Measurements from ENCODE around the gene KCNK3.

The KCNK3 gene

GRCh38 chr2:26668041-26668440 is 24.5 kb upstream of the KCNK3 start:
- DNase-seq = no peak

GRCh38 chr2:26668856-26669750 is 23.4 kb upstream of the KCNK3 start:
- no peak for DNase-seq

GRCh38 chr2:26670171-26670570 is 22.4 kb upstream of the KCNK3 start:
- no peak for DNase-seq

GRCh38 chr2:26670931-26671460 is 21.5 kb upstream of the KCNK3 start:
- no peak for DNase-seq

GRCh38 chr2:26671691-26672090 is 20.8 kb upstream of the KCNK3 start:
- no peak for DNase-seq

GRCh38 chr2:26672112-26672817 is 20.3 kb upstream of the KCNK3 start:
- DNase-seq = no peak

- DNase-seq = no peak
These were observed 19.6 kb upstream of the KCNK3 start for GRCh38 chr2:26672818-26673393.

- no peak for DNase-seq
These were observed 18.3 kb upstream of the KCNK3 start for GRCh38 chr2:26674002-26674751.

- DNase-seq = no peak
These were observed 17.8 kb upstream of the KCNK3 start for GRCh38 chr2:26674771-26675170.

GRCh38 chr2:26675651-26676255 is 16.8 kb upstream of the KCNK3 start:
- no peak for DNase-seq

- DNase-seq = no peak
These were observed 14.5 kb upstream of the KCNK3 start for GRCh38 chr2:26678035-26678434.

GRCh38 chr2:26679867-26680266 is 12.7 kb upstream of the KCNK3 start:
- no peak for DNase-seq

- no peak for DNase-seq
These were observed 10.9 kb upstream of the KCNK3 start for GRCh38 chr2:26681656-26682055.

- DNase-seq = no peak
These were observed 10.4 kb upstream of the KCNK3 start for GRCh38 chr2:26682155-26682554.

GRCh38 chr2:26683583-26683982 is 8.9 kb upstream of the KCNK3 start:
- no peak for DNase-seq

- no peak for DNase-seq
These were observed 7.2 kb upstream of the KCNK3 start for GRCh38 chr2:26685341-26685740.

GRCh38 chr2:26685989-26686839 is 6.3 kb upstream of the KCNK3 start:
- DNase-seq = no peak

GRCh38 chr2:26687328-26687727 is 5.2 kb upstream of the KCNK3 start:
- DNase-seq = no peak

GRCh38 chr2:26687801-26688200 is 4.7 kb upstream of the KCNK3 start:
- DNase-seq = no peak

- DNase-seq = no peak
These were observed 1.4 kb upstream of the KCNK3 start for GRCh38 chr2:26691161-26691560.

GRCh38 chr2:26691881-26692278 is 642 bp upstream of the KCNK3 start:
- DNase-seq = no peak

Measured in stimulated activated CD4-positive, alpha-beta T cell treated with anti-CD3 and anti-CD28 coated beads, Interleukin-2, amount 100 ng/mL, for 24 hours (primary cell).